Measurements from ENCODE around the gene VTI1A.

- no peak for TF ChIP-seq CTCF (IDR thresholded peaks at IDR 0.05)
- TF ChIP-seq EP300 (IDR thresholded peaks at IDR 0.05), result no peak
These were observed 344.4 kb downstream of the VTI1A start for GRCh38 chr10:112791447-112791846.

All from sigmoid colon (tissue), 4 donors.